T-helper 1 cell treated with Interleukin-12 subunit alpha and Interleukin-12 subunit beta and Interleukin-4 antibody, amounts not matched to agents 30 μg/mL and 1 μg/mL, for 36 hours (primary cell): ENCODE data around the gene NME8.
"Not testable (repeated sequence)": the region's sequence is repeated elsewhere in the genome, so short reads cannot be mapped to it uniquely, and the experiment has no call there.

Experiments
- H3K27ac Mint-ChIP-seq: one replicate; pipeline ENCODE4 v1.8.0; 2021; ENCODE audit warnings: mild to moderate bottlenecking, mixed read lengths
- H3K27me3 Mint-ChIP-seq: one replicate; pipeline ENCODE4 v1.8.0; 2021; ENCODE audit warnings: low read depth, mixed read lengths
- H3K36me3 Mint-ChIP-seq: one replicate; pipeline ENCODE4 v1.8.0; 2021; ENCODE audit warnings: low read depth, mixed read lengths
- H3K4me1 Mint-ChIP-seq: one replicate; pipeline ENCODE4 v1.8.0; 2021; ENCODE audit warnings: low read depth, mixed read lengths
- H3K4me3 Mint-ChIP-seq: one replicate; pipeline ENCODE4 v1.8.0; 2021; ENCODE audit warnings: mild to moderate bottlenecking, moderate library complexity, mixed read lengths
- H3K9me3 Mint-ChIP-seq: one replicate; pipeline ENCODE4 v1.8.0; 2021; ENCODE audit warnings: mixed read lengths

NME8 gene

GRCh38 chr7:37848297-37848696 is at the start of gene NME8:
Gene NME8, plus strand, starts transcription at chr7:37848597. Its CDS starts 1,670 bp downstream, at chr7:37850267.
- no peaks in the 10 kb centered on the region for H3K27me3 Mint-ChIP-seq
- peaks cover 10% of the 10 kb centered on the region for H3K9me3 Mint-ChIP-seq
- no peak within 1 kb of the TSS for H3K27ac Mint-ChIP-seq
- H3K36me3 Mint-ChIP-seq: no peaks in the 10 kb centered on the region
- no peak within 1 kb of the TSS for H3K4me3 Mint-ChIP-seq
- H3K4me1 Mint-ChIP-seq: no peaks in the 10 kb centered on the region

- H3K27ac Mint-ChIP-seq: no peak overlapping the region
- H3K27me3 Mint-ChIP-seq: peaks cover 14% of the 10 kb centered on the region
- H3K9me3 Mint-ChIP-seq: no peaks in the 10 kb centered on the region
- H3K36me3 Mint-ChIP-seq: no peaks in the 10 kb centered on the region
- no peaks in the 10 kb centered on the region for H3K4me1 Mint-ChIP-seq
- no peak overlapping the region for H3K4me3 Mint-ChIP-seq
Observed at GRCh38 chr7:37806152-37806551, 42.2 kb upstream of the NME8 start.

GRCh38 chr7:37812161-37812580 is 36.2 kb upstream of the NME8 start:
- H3K27ac Mint-ChIP-seq, H3K9me3 Mint-ChIP-seq, H3K4me1 Mint-ChIP-seq, H3K4me3 Mint-ChIP-seq, H3K27me3 Mint-ChIP-seq, H3K36me3 Mint-ChIP-seq: not testable (repeated sequence)

GRCh38 chr7:37815671-37816371 is 32.6 kb upstream of the NME8 start:
- no peak overlapping the region for H3K4me3 Mint-ChIP-seq
- peaks cover 8% of the 10 kb centered on the region for H3K27me3 Mint-ChIP-seq
- no peaks in the 10 kb centered on the region for H3K4me1 Mint-ChIP-seq
- H3K9me3 Mint-ChIP-seq: no peaks in the 10 kb centered on the region
- no peak overlapping the region for H3K27ac Mint-ChIP-seq
- H3K36me3 Mint-ChIP-seq: no peaks in the 10 kb centered on the region

GRCh38 chr7:37816922-37817590 is 31.3 kb upstream of the NME8 start:
- H3K27ac Mint-ChIP-seq: no peak overlapping the region
- no peaks in the 10 kb centered on the region for H3K36me3 Mint-ChIP-seq
- no peak overlapping the region for H3K4me3 Mint-ChIP-seq
- no peaks in the 10 kb centered on the region for H3K9me3 Mint-ChIP-seq
- H3K27me3 Mint-ChIP-seq: peaks cover 8% of the 10 kb centered on the region
- H3K4me1 Mint-ChIP-seq: no peaks in the 10 kb centered on the region

- no peak overlapping the region for H3K4me3 Mint-ChIP-seq
- no peaks in the 10 kb centered on the region for H3K36me3 Mint-ChIP-seq
Observed at GRCh38 chr7:37817591-37817960, 30.8 kb upstream of the NME8 start.

GRCh38 chr7:37817996-37818720 is 30.2 kb upstream of the NME8 start:
- no peak overlapping the region for H3K4me3 Mint-ChIP-seq
- H3K27me3 Mint-ChIP-seq: peaks cover 13% of the 10 kb centered on the region
- no peaks in the 10 kb centered on the region for H3K9me3 Mint-ChIP-seq
- no peak overlapping the region for H3K27ac Mint-ChIP-seq
- no peaks in the 10 kb centered on the region for H3K36me3 Mint-ChIP-seq
- no peaks in the 10 kb centered on the region for H3K4me1 Mint-ChIP-seq

More at GRCh38 chr7:37817591-37817960, 30.8 kb upstream of the NME8 start:
- H3K27ac Mint-ChIP-seq: no peak overlapping the region
- H3K4me1 Mint-ChIP-seq: no peaks in the 10 kb centered on the region
- H3K27me3 Mint-ChIP-seq: peaks cover 10% of the 10 kb centered on the region
- H3K9me3 Mint-ChIP-seq: no peaks in the 10 kb centered on the region

- no peak overlapping the region for H3K4me3 Mint-ChIP-seq
- H3K9me3 Mint-ChIP-seq: no peaks in the 10 kb centered on the region
- H3K27ac Mint-ChIP-seq: no peak overlapping the region
- H3K4me1 Mint-ChIP-seq: peaks cover 8% of the 10 kb centered on the region
- H3K36me3 Mint-ChIP-seq: no peaks in the 10 kb centered on the region
- peaks cover 20% of the 10 kb centered on the region for H3K27me3 Mint-ChIP-seq
Observed at GRCh38 chr7:37820708-37821468, 27.5 kb upstream of the NME8 start.

- Mint-ChIP-seq H3K27me3 (peaks cover 16% of the 10 kb centered on the region), H3K27ac (no peak overlapping the region), H3K9me3 (no peaks in the 10 kb centered on the region), H3K4me1 (peaks cover 13% of the 10 kb centered on the region), H3K4me3 (no peak overlapping the region), H3K36me3 (no peaks in the 10 kb centered on the region)
Observed at GRCh38 chr7:37822946-37823345, 25.5 kb upstream of the NME8 start.

GRCh38 chr7:37823557-37823956 is 24.8 kb upstream of the NME8 start:
- Mint-ChIP-seq H3K27ac (no peak overlapping the region), H3K4me1 (peaks cover 13% of the 10 kb centered on the region), H3K9me3 (no peaks in the 10 kb centered on the region), H3K36me3 (no peaks in the 10 kb centered on the region), H3K27me3 (peaks cover 15% of the 10 kb centered on the region), H3K4me3 (no peak overlapping the region)

- Mint-ChIP-seq H3K36me3 (no peaks in the 10 kb centered on the region), H3K27ac (no peak overlapping the region), H3K27me3 (peaks cover 15% of the 10 kb centered on the region), H3K4me3 (no peak overlapping the region), H3K9me3 (no peaks in the 10 kb centered on the region), H3K4me1 (peaks cover 13% of the 10 kb centered on the region)
Observed at GRCh38 chr7:37825038-37825437, 23.4 kb upstream of the NME8 start.

- peaks cover 16% of the 10 kb centered on the region for H3K27me3 Mint-ChIP-seq
- no peak overlapping the region for H3K27ac Mint-ChIP-seq
- H3K4me3 Mint-ChIP-seq: no peak overlapping the region
- H3K9me3 Mint-ChIP-seq: no peaks in the 10 kb centered on the region
- no peaks in the 10 kb centered on the region for H3K36me3 Mint-ChIP-seq
- peaks cover 13% of the 10 kb centered on the region for H3K4me1 Mint-ChIP-seq
Observed at GRCh38 chr7:37826825-37827224, 21.6 kb upstream of the NME8 start.

GRCh38 chr7:37831244-37831643 is 17.2 kb upstream of the NME8 start:
- Mint-ChIP-seq H3K9me3 (no peaks in the 10 kb centered on the region), H3K4me3 (no peak overlapping the region), H3K27me3 (peaks cover 16% of the 10 kb centered on the region), H3K4me1 (peaks cover 11% of the 10 kb centered on the region), H3K36me3 (no peaks in the 10 kb centered on the region), H3K27ac (no peak overlapping the region)

- Mint-ChIP-seq H3K27ac (no peak overlapping the region), H3K4me3 (no peak overlapping the region), H3K9me3 (no peaks in the 10 kb centered on the region), H3K4me1 (peaks cover 6% of the 10 kb centered on the region), H3K36me3 (no peaks in the 10 kb centered on the region), H3K27me3 (peaks cover 16% of the 10 kb centered on the region)
Observed at GRCh38 chr7:37832194-37832593, 16.2 kb upstream of the NME8 start.
